ENCODE data around the gene JPH4. TPM values are rescaled to one million over a fixed set of nuclear protein-coding genes. Genes with fewer than 3 reads are reported as not detected.

The JPH4 gene
- total RNA-seq, 1 experiment from 2014 or later, result 0.15 TPM

- Histone ChIP-seq H3K9me3 (ENCODE audit: control insufficient read depth in 1 of 2, insufficient read depth in 1 of 2, low read depth in 1 of 2, low read length in 2 of 2) (no peaks in the 10 kb centered on the region), H2AFZ (ENCODE audit: low read depth, low read length, poor library complexity, severe bottlenecking) (no peak overlapping the region), H3K27ac (ENCODE audit: low read depth, low read length) (no peak overlapping the region), H3K27me3 (ENCODE audit: insufficient read depth, low read length) (no peaks in the 10 kb centered on the region), H4K20me1 (ENCODE audit: insufficient read depth) (no peaks in the 10 kb centered on the region), H3K4me3 (replicated peaks in 1 of 2; ENCODE audit: low read depth in 1 of 2, low read length in 2 of 2) (no peak overlapping the region), H3K4me2 (ENCODE audit: low read length) (no peak overlapping the region), H3K4me1 (ENCODE audit: control insufficient read depth in 1 of 2, insufficient read depth in 2 of 2, low read length in 2 of 2) (peaks cover 5 to 18% of the 10 kb centered on the region in 2 experiments; a peak in 2 of 4 replicates), H3K79me2 (ENCODE audit: insufficient read depth, low read length) (peaks cover 6% of the 10 kb centered on the region; the same call in 1 of the 2 replicates), H3K9me2 (ENCODE audit: insufficient read depth) (no peaks in the 10 kb centered on the region), H3K36me3 (ENCODE audit: control insufficient read depth in 1 of 2, insufficient read depth in 2 of 2, low read length in 2 of 2) (peaks cover 16 to 22% of the 10 kb centered on the region in 2 experiments; a peak in 3 of 4 replicates), H3K9ac (ENCODE audit: low read length) (no peak overlapping the region)
- ATAC-seq, result no peak
- TF ChIP-seq JUND (IDR thresholded peaks at IDR 0.05) (no peak), EGR1 (IDR thresholded peaks at IDR 0.05; ENCODE audit: low read depth) (no peak), CBX3 (IDR thresholded peaks at IDR 0.05; ENCODE audit: low read depth) (no peak), ZFX (IDR thresholded peaks at IDR 0.05) (no peak), ATF3 (IDR thresholded peaks at IDR 0.05) (no peak), EZH2phosphoT487 (IDR thresholded peaks at IDR 0.05; ENCODE audit: borderline replicate concordance) (no peak), YY1 (IDR thresholded peaks at IDR 0.05; ENCODE audit: extremely low read depth, insufficient replicate concordance, low read depth, low read length) (no peak), SIN3A (IDR thresholded peaks at IDR 0.05; ENCODE audit: low read depth) (no peak), RAD21 (IDR thresholded peaks at IDR 0.05; ENCODE audit: low read depth) (no peak), FOSL1 (IDR thresholded peaks at IDR 0.05; ENCODE audit: low read depth) (no peak), ZBTB33 (IDR thresholded peaks at IDR 0.05; ENCODE audit: extremely low read depth, insufficient replicate concordance, low read length) (no peak), SRF (IDR thresholded peaks at IDR 0.05; ENCODE audit: low read depth) (no peak), EZH2 (IDR thresholded peaks at IDR 0.05) (no peak), ELF1 (IDR thresholded peaks at IDR 0.05; ENCODE audit: borderline replicate concordance, low read depth) (no peak), TCF7L2 (IDR thresholded peaks at IDR 0.05; ENCODE audit: borderline replicate concordance, extremely low read depth, insufficient read depth, insufficient read length) (no peak), SP1 (IDR thresholded peaks at IDR 0.05; ENCODE audit: low read depth) (no peak), CTCF (IDR thresholded peaks at IDR 0.05 in 2 of 3, conservative IDR thresholded peaks at IDR 0.05 in 1 of 3; ENCODE audit: borderline replicate concordance in 1 of 3, insufficient read depth in 1 of 3, low read depth in 2 of 3, low read length in 2 of 3) (no peak)
- POLR2A ChIA-PET, result no interaction called here
- CTCF ChIA-PET, result interaction anchor here (1.0 to 6.0 kb wide), 5 partner anchors 9 to 238 kb away, joined by 4 to 69 read pairs (median 9); partner anchors contain the start of genes AP1G2 and PABPN1
- no peak for DNase-seq (ENCODE audit: low read depth, low spot score)
- intact Hi-C loops (cut with micrococcal nuclease), result loop anchor here (1.0 to 5.0 kb wide), 2 partner anchors 230 to 291 kb away; no protein-coding TSS in a partner anchor
- RAD21 ChIA-PET (ENCODE audit: low non-redundant PET in 1 of 2, low total read pairs in 2 of 2, uncharacterized antibody in 2 of 2, unreplicated experiment in 2 of 2), result interaction anchor here in 1 of 2 experiments (1.1 kb wide), 1 partner anchor 80 kb away, joined by 6 read pairs; no protein-coding TSS in a partner anchor
- no TSS peak for BruUV-seq (replicated peaks)
Observed at GRCh38 chr14:23558346-23559009, 20.1 kb downstream of the JPH4 start.
